Endodermal cell (in vitro differentiated cells): ENCODE results near the gene SLC17A2. TPM values are rescaled to one million over a fixed set of nuclear protein-coding genes. Genes with fewer than 3 reads are reported as not detected.

ENCODE experiments used
- DNase-seq: peaks from one replicate; pipeline ENCODE4 v3.0.0-alpha.2; 2017
- H3K27ac ChIP-seq: 2 replicates; pipeline ENCODE4 v1.5.1; 2013; ENCODE audit warnings: mild to moderate bottlenecking, low read depth, low read length, moderate library complexity
- H3K27me3 ChIP-seq: 2 replicates; pipeline ENCODE4 v1.6.1; 2013; ENCODE audit warnings: mild to moderate bottlenecking, low read length, moderate library complexity; ENCODE audit not compliant: insufficient read depth, control insufficient read depth, poor library complexity, severe bottlenecking
- H3K36me3 ChIP-seq: 2 replicates; pipeline ENCODE4 v1.7.0; 2013; ENCODE audit warnings: mild to moderate bottlenecking, low read length, moderate library complexity; ENCODE audit not compliant: control insufficient read depth, insufficient read depth
- H3K4me1 ChIP-seq: one replicate; pipeline ENCODE4 v1.7.0; 2013; ENCODE audit warnings: low read length; ENCODE audit not compliant: control insufficient read depth, insufficient read depth
- H3K4me3 ChIP-seq: 2 replicates; pipeline ENCODE4 v1.5.1; 2013; ENCODE audit warnings: mild to moderate bottlenecking, low read length, moderate library complexity
- H3K9ac ChIP-seq: 2 replicates; pipeline ENCODE4 v1.6.1; 2013; ENCODE audit warnings: mild to moderate bottlenecking, low read length, moderate library complexity; ENCODE audit not compliant: poor library complexity, severe bottlenecking; ENCODE audit errors: extremely low read depth
- H3K9me3 ChIP-seq: 2 replicates; pipeline ENCODE4 v1.6.1; 2013; ENCODE audit warnings: mild to moderate bottlenecking, low read length, moderate library complexity; ENCODE audit not compliant: control insufficient read depth
- H3K27ac Mint-ChIP-seq: 2 replicates; pipeline ENCODE4 v1.8.0; 2020; ENCODE audit warnings: mixed read lengths
- H3K27me3 Mint-ChIP-seq: 2 replicates; pipeline ENCODE4 v1.8.0; 2021; ENCODE audit warnings: mild to moderate bottlenecking, mixed read lengths; ENCODE audit not compliant: insufficient read depth
- H3K36me3 Mint-ChIP-seq: 2 replicates; pipeline ENCODE4 v1.8.0; 2020; ENCODE audit warnings: low read depth, mixed read lengths
- H3K4me1 Mint-ChIP-seq: 2 replicates; pipeline ENCODE4 v1.8.0; 2020; ENCODE audit warnings: mixed read lengths
- H3K4me3 Mint-ChIP-seq: 2 replicates; pipeline ENCODE4 v1.8.0; 2020; ENCODE audit warnings: mild to moderate bottlenecking, moderate library complexity, mixed read lengths
- H3K9me3 Mint-ChIP-seq: 2 replicates; pipeline ENCODE4 v1.8.0; 2020; ENCODE audit warnings: mild to moderate bottlenecking, mixed read lengths
- whole genome bisulfite sequencing, 2 experiments: methylation state at CpG; one replicate each; pipeline versions ENCODE4 v1.1.5 to v1.1.7; 2013; ENCODE audit warnings: missing lambda C conversion rate in 2 of 2, mixed read lengths in 1 of 2; ENCODE audit not compliant: insufficient coverage in 1 of 2, insufficient read length in 1 of 2; 5-methylcytosine and 5-hydroxymethylcytosine counted together
- total RNA-seq, 2 donors: library from RNA; stranded (reverse); fragmentation: NEBNext Ultra II Directional in 1 of 2; extraction: Animal tissue kit (Norgen Biotek cat#: 25700) in 1 of 2; gene quantifications; 2 replicates in 1 of 2; 3 replicates in 1 of 2; pipeline ENCODE4 v1.2.1, GENCODE V29; 2021
- TF ChIP-seq, protein P1 (sequence below): fragments of 200-600 bp; sonication (generic); conservative IDR thresholded peaks from 2 replicates; pipeline ENCODE4 v1.5.0; 2021; ENCODE audit warnings: antibody characterized with exemption, mild to moderate bottlenecking

The SLC17A2 gene
- total RNA-seq, 2 donors from 2014 or later: not detected

DNA sequence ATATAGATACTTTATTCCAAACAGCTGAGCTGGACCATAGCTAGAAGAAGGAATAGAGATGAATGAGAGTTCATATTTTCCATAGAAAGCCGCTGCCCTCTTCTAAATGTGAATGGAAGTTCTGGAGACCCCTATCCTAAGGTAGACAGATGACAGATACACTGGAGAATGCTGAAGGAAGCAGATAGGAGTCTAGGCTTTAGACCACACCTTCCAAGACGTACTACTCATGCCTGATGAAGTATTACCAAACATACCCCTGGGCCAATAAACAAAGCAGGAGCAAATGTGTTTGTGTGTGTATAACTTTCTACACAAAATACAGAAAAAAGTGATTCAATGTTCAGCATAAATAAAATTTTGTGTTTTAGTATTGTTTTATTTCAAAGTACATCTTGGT lies 9.1 kb upstream of the SLC17A2 start:
- TF ChIP-seq, protein P1, sequence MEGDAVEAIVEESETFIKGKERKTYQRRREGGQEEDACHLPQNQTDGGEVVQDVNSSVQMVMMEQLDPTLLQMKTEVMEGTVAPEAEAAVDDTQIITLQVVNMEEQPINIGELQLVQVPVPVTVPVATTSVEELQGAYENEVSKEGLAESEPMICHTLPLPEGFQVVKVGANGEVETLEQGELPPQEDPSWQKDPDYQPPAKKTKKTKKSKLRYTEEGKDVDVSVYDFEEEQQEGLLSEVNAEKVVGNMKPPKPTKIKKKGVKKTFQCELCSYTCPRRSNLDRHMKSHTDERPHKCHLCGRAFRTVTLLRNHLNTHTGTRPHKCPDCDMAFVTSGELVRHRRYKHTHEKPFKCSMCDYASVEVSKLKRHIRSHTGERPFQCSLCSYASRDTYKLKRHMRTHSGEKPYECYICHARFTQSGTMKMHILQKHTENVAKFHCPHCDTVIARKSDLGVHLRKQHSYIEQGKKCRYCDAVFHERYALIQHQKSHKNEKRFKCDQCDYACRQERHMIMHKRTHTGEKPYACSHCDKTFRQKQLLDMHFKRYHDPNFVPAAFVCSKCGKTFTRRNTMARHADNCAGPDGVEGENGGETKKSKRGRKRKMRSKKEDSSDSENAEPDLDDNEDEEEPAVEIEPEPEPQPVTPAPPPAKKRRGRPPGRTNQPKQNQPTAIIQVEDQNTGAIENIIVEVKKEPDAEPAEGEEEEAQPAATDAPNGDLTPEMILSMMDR: no peak
- 86 to 87% methylated on average over 1 to 2 of the region's 2 CpGs for WGBS, 2 experiments
- DNase-seq: no peak
- Mint-ChIP-seq H3K27ac (no peak overlapping the region), H3K9me3 (no peaks in the 10 kb centered on the region), H3K36me3 (no peaks in the 10 kb centered on the region), H3K27me3 (no peaks in the 10 kb centered on the region), H3K4me1 (no peaks in the 10 kb centered on the region), H3K4me3 (no peak overlapping the region)
- no peaks in the 10 kb centered on the region for H3K4me1 ChIP-seq
- no peaks in the 10 kb centered on the region for H3K27me3 ChIP-seq
- H3K9ac ChIP-seq: no peak overlapping the region
- no peak overlapping the region for H3K27ac ChIP-seq
- no peak overlapping the region for H3K4me3 ChIP-seq
- H3K36me3 ChIP-seq: no peaks in the 10 kb centered on the region
- H3K9me3 ChIP-seq: no peaks in the 10 kb centered on the region

DNA sequence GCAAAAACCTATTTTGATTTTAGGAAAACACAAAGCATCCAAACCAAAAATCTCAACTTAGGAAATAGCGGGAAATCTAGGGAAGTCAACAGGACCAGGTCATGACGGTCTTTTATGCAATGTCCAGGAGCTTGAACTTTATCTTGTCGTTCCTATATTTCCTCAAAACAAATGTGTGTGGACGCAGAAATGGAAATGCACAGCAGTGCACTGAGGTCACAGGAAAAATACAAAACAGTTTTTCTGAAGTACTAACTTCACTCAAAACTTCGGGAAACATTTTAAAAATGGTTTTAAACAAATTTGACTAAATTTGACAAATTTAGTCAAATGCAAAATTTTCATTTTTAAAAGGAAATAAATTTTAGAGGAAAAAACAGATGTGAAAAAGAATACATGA lies 5.5 kb upstream of the SLC17A2 start:
- no peaks in the 10 kb centered on the region for H3K27me3 ChIP-seq
- H3K9me3 Mint-ChIP-seq: no peaks in the 10 kb centered on the region
- no peak for DNase-seq
- 94 to 96% methylated on average over 4 to 5 of the region's 5 CpGs for WGBS, 2 experiments
- H3K4me3 ChIP-seq: no peak overlapping the region
- no peak overlapping the region for H3K4me3 Mint-ChIP-seq
- H3K36me3 Mint-ChIP-seq: no peaks in the 10 kb centered on the region
- no peak overlapping the region for H3K27ac Mint-ChIP-seq
- TF ChIP-seq, protein P1: no peak
- no peak overlapping the region for H3K27ac ChIP-seq
- no peaks in the 10 kb centered on the region for H3K27me3 Mint-ChIP-seq
- no peak overlapping the region for H3K9ac ChIP-seq
- no peaks in the 10 kb centered on the region for H3K4me1 ChIP-seq
- H3K4me1 Mint-ChIP-seq: no peaks in the 10 kb centered on the region
- H3K9me3 ChIP-seq: no peaks in the 10 kb centered on the region
- no peaks in the 10 kb centered on the region for H3K36me3 ChIP-seq

DNA sequence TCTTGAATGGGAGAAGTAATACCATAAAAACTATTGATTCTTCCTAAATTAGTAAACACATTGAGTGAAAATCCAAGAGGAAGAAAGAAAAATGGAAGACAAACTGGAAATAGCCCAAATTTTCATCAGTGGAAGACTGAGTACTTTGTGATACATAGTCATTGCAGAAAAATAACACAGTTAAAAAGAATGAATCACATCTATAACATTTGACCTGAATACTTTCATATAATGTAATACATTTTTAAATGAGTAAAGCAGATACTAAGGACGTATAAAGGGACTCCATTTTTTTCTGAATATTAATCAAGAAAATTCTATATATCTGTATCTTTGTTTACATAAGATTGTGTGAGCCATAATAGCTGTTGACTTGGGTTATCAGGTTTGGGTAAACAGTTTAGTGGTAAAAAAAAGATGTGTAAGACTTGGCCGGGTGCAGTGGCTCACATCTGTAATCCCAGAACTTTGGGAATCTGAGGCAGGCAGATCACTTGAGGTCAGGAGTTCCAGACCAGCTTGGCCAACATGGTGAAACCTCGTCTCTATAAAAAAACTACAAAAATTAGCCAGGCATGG lies 4.3 kb upstream of the SLC17A2 start:
- no peaks in the 10 kb centered on the region for H3K4me1 Mint-ChIP-seq
- H3K9me3 Mint-ChIP-seq: no peaks in the 10 kb centered on the region
- DNase-seq: no peak
- 82 to 88% methylated on average over 2 of the region's 3 CpGs for WGBS, 2 experiments
- TF ChIP-seq, protein P1: no peak
- Histone ChIP-seq H3K27ac (no peak overlapping the region), H3K4me1 (no peaks in the 10 kb centered on the region), H3K36me3 (no peaks in the 10 kb centered on the region), H3K4me3 (no peak overlapping the region), H3K9ac (no peak overlapping the region), H3K27me3 (no peaks in the 10 kb centered on the region), H3K9me3 (no peaks in the 10 kb centered on the region)
- no peaks in the 10 kb centered on the region for H3K27me3 Mint-ChIP-seq
- no peaks in the 10 kb centered on the region for H3K36me3 Mint-ChIP-seq
- H3K4me3 Mint-ChIP-seq: no peak overlapping the region
- H3K27ac Mint-ChIP-seq: no peak overlapping the region
